GM23248 (cell line): ENCODE measurements around the gene RBMS3. TPM values are rescaled to one million over a fixed set of nuclear protein-coding genes. Genes with fewer than 3 reads are reported as not detected.
"Not testable (repeated sequence)": the region's sequence is repeated elsewhere in the genome, so short reads cannot be mapped to it uniquely, and the experiment has no call there.

Experiments
- DNase-seq: peaks from one replicate; pipeline ENCODE4 v3.0.0-alpha.2; 2015
- H2AFZ ChIP-seq: fragments of 200-600 bp; sonication (generic); 2 replicates; pipeline ENCODE4 v1.6.1; 2016; ENCODE audit warnings: antibody characterized with exemption
- H3F3A ChIP-seq: fragments of 200-600 bp; sonication (generic); 2 replicates; pipeline ENCODE4 v1.6.1; 2016; ENCODE audit warnings: mild to moderate bottlenecking, antibody characterized with exemption, mixed run types; ENCODE audit not compliant: insufficient read depth
- H3K27ac ChIP-seq: fragments of 200-600 bp; sonication (generic); 2 replicates; pipeline ENCODE4 v1.5.1; 2016; ENCODE audit warnings: mild to moderate bottlenecking
- H3K27me3 ChIP-seq: fragments of 200-600 bp; sonication (generic); replicated peaks from 2 replicates; pipeline ENCODE4 v1.6.1; 2016; ENCODE audit warnings: mild to moderate bottlenecking; ENCODE audit not compliant: insufficient read depth
- H3K36me3 ChIP-seq: fragments of 200-600 bp; sonication (generic); 2 replicates; pipeline ENCODE4 v1.6.1; 2016; ENCODE audit warnings: low read depth, mild to moderate bottlenecking
- H3K4me1 ChIP-seq: fragments of 200-600 bp; sonication (generic); 2 replicates; pipeline ENCODE4 v1.6.1; 2016; ENCODE audit warnings: mild to moderate bottlenecking; ENCODE audit not compliant: insufficient read depth
- H3K4me2 ChIP-seq: fragments of 200-600 bp; sonication (generic); one replicate; pipeline ENCODE4 v1.6.1; 2016; ENCODE audit warnings: mild to moderate bottlenecking; ENCODE audit not compliant: unreplicated experiment
- H3K4me3 ChIP-seq: fragments of 200-600 bp; sonication (generic); 2 replicates; pipeline ENCODE4 v1.5.1; 2016; ENCODE audit warnings: mild to moderate bottlenecking
- H3K79me2 ChIP-seq: fragments of 200-600 bp; sonication (generic); 2 replicates; pipeline ENCODE4 v1.6.1; 2016; ENCODE audit warnings: mild to moderate bottlenecking; ENCODE audit not compliant: insufficient read depth
- H3K9ac ChIP-seq: fragments of 200-600 bp; sonication (generic); 2 replicates; pipeline ENCODE4 v1.6.1; 2016; ENCODE audit warnings: mild to moderate bottlenecking
- H3K9me2 ChIP-seq: fragments of 200-600 bp; sonication (generic); 2 replicates; pipeline ENCODE4 v1.6.1; 2016; ENCODE audit warnings: mixed run types, mild to moderate bottlenecking, moderate library complexity; ENCODE audit not compliant: insufficient read depth
- H3K9me3 ChIP-seq: fragments of 200-600 bp; sonication (generic); one replicate; pipeline ENCODE4 v1.6.1; 2017; ENCODE audit warnings: low read depth
- H4K20me1 ChIP-seq: fragments of 200-600 bp; sonication (generic); 2 replicates; pipeline ENCODE4 v1.6.0; 2016; ENCODE audit not compliant: insufficient read depth
- EZH2 ChIP-seq: fragments of 200-600 bp; sonication (generic); IDR thresholded peaks from 2 replicates; pipeline ENCODE4 v1.6.1; 2018; ENCODE audit warnings: antibody characterized with exemption, mild to moderate bottlenecking; ENCODE audit not compliant: insufficient read depth, poor library complexity, severe bottlenecking
- EZH2phosphoT487 ChIP-seq: fragments of 200-600 bp; sonication (generic); IDR thresholded peaks from 2 replicates; pipeline ENCODE4 v1.6.1; 2018; ENCODE audit warnings: antibody characterized with exemption, moderate library complexity, mild to moderate bottlenecking, low read depth; ENCODE audit not compliant: insufficient read depth
- WGBS, 2 experiments: methylation state at CpG; one replicate each; pipeline ENCODE4 v1.1.6; 2015 to 2017; ENCODE audit warnings: low lambda C conversion rate in 2 of 2, low coverage in 1 of 2; ENCODE audit errors: missing lambda C conversion rate in 2 of 2; 5-methylcytosine and 5-hydroxymethylcytosine counted together
- in situ Hi-C: fragments of 300-500 bp; cut with MboI; formaldehyde crosslinking; loops from 2 replicates; pipeline ENCODE4 v1.15.0; 2020
- polyA plus RNA-seq: library from polyadenylated mRNA; unstranded; fragments of >200 nt; fragmentation: Nextera tagmentation; extraction: Ambion mirVana; gene quantifications from 2 replicates; pipeline ENCODE4 v1.2.1, GENCODE V29; 2016
- total RNA-seq: library from RNA; depleted of rRNA; stranded (reverse); fragments of >200 nt; shearing (Covaris generic); gene quantifications from 2 replicates; pipeline ENCODE4 v1.2.3, GENCODE V29; 2014

RBMS3 gene
- total and polyA plus RNA-seq, 2 experiments from 2014 or later = 40.0 to 94.3 TPM

DNA sequence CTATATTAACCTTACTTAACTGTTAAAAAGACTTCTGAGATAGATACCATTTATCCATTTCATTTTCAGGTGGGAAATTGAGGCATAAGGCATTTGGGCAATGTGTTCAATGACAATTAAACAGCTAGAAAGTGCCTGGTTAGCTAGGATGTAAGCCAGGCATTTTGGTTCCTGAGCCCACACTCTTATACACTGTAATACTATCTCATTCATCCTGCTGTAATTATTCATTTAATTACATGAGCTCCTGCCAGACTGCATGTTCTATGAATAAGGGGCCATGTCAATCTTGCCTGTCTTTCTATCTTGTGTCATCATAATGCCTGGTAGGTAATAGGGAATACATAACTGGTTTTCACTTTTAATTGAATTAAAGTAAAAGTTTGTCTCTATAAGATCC, 74.0 kb downstream of the RBMS3 start:
- in situ Hi-C loops = no loop called here
- Histone ChIP-seq H3K27me3 (no peaks in the 10 kb centered on the region), H3K9me2 (no peaks in the 10 kb centered on the region), H3K36me3 (no peaks in the 10 kb centered on the region), H3K4me2 (no peak overlapping the region), H3K9ac (no peak overlapping the region), H3K9me3 (no peaks in the 10 kb centered on the region), H3K4me1 (peaks cover 5% of the 10 kb centered on the region; the same call in 1 of the 2 replicates), H4K20me1 (peaks cover 3% of the 10 kb centered on the region; the same call in 1 of the 2 replicates), H2AFZ (no peak overlapping the region), H3K27ac (no peak overlapping the region), H3F3A (no peaks in the 10 kb centered on the region), H3K79me2 (peaks cover 100% of the 10 kb centered on the region), H3K4me3 (no peak overlapping the region)
- TF ChIP-seq EZH2phosphoT487 (no peak), EZH2 (no peak)
- no peak for DNase-seq

DNA sequence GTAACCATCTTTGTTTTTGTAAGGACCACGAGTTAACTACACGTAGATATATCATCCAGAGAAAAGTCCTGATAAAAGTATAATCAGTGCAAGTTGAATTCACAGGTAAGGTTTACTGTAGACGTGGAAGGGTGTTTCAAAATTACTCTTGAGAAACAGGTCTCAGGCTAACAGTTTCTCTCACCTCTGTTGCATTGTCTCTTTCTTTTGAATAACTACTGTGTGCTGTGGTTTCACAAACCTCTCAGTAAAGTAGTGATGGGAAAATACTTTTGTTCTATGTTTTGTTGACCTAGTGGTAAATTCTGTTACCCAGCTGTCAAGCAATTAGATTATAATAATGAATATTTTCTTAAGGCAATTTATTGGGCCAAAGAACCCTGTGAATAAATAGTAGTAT, 75.2 kb downstream of the RBMS3 start:
- Histone ChIP-seq H3F3A (peaks cover 8% of the 10 kb centered on the region; the same call in 1 of the 2 replicates), H3K4me1 (peaks cover 11% of the 10 kb centered on the region), H3K79me2 (peaks cover 100% of the 10 kb centered on the region), H3K27me3 (no peaks in the 10 kb centered on the region), H3K9me3 (no peaks in the 10 kb centered on the region), H3K4me3 (no peak overlapping the region), H3K4me2 (no peak overlapping the region), H3K9me2 (no peaks in the 10 kb centered on the region), H3K36me3 (no peaks in the 10 kb centered on the region), H3K9ac (no peak overlapping the region), H4K20me1 (peaks cover 3% of the 10 kb centered on the region; the same call in 1 of the 2 replicates), H3K27ac (no peak overlapping the region), H2AFZ (no peak overlapping the region)
- in situ Hi-C loops = no loop called here
- WGBS, 2 experiments = 96% methylated on average over 3 of the region's 3 CpGs
- DNase-seq = no peak
- TF ChIP-seq EZH2phosphoT487 = no peak
- TF ChIP-seq EZH2 = no peak

DNA sequence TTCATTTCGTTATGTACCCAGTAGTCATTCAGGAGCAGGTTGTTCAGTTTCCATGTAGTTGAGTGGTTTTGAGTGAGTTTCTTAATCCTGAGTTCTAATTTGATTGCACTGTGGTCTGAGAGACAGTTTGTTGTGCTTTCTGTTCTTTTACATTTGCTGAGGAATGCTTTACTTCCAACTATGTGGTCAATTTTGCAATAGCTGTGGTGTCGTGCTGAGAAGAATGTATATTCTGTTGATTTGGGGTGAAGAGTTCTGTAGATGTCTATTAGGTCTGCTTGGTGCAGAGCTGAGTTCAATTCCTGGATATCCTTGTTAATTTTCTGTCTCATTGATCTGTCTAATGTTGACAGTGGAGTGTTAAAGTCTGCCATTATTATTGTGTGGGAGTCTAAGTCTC, 79.4 kb downstream of the RBMS3 start:
- WGBS, 2 experiments = 57% methylated on average over 2 of the region's 2 CpGs
- H3K9ac ChIP-seq, H3K27ac ChIP-seq, DNase-seq, H3K27me3 ChIP-seq, H4K20me1 ChIP-seq, H3K4me1 ChIP-seq, H2AFZ ChIP-seq, H3K36me3 ChIP-seq, in situ Hi-C loops, H3K4me3 ChIP-seq, H3F3A ChIP-seq, H3K4me2 ChIP-seq, H3K9me2 ChIP-seq, H3K9me3 ChIP-seq: not testable (repeated sequence)
- H3K79me2 ChIP-seq = peaks cover 100% of the 10 kb centered on the region

DNA sequence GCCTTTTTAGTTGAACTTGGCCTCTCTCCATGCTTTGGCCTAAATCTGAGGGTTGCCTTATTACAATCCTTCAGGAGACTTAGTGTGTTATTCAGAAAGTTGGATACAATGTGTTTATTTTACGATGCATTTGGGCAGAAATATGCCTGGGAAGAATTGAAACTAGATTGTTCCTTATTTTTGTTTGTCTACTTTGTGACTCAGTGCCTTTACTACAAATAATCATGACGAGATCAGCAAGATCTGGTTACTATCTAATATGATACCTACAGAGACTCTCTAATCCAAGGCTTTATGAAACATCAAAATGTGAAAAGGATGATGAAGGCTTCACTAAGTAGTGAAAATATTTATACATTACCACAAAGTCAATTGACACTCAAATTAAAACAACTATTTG, 82.2 kb downstream of the RBMS3 start:
- no peaks in the 10 kb centered on the region for H3K36me3 ChIP-seq
- H2AFZ ChIP-seq = no peak overlapping the region
- TF ChIP-seq EZH2 = no peak
- TF ChIP-seq EZH2phosphoT487 = no peak
- H3K27me3 ChIP-seq = no peaks in the 10 kb centered on the region
- H3K4me2 ChIP-seq = no peak overlapping the region
- H3K9ac ChIP-seq = no peak overlapping the region
- H4K20me1 ChIP-seq = peaks cover 11% of the 10 kb centered on the region; the same call in 1 of the 2 replicates
- H3K9me3 ChIP-seq = no peaks in the 10 kb centered on the region
- no peak overlapping the region for H3K4me3 ChIP-seq
- no peaks in the 10 kb centered on the region for H3K9me2 ChIP-seq
- peaks cover 100% of the 10 kb centered on the region for H3K79me2 ChIP-seq
- no peak overlapping the region for H3K27ac ChIP-seq
- in situ Hi-C loops = no loop called here
- no peak for DNase-seq
- 90 to 95% methylated on average over 2 of the region's 2 CpGs for whole genome bisulfite sequencing, 2 experiments
- peaks cover 8% of the 10 kb centered on the region for H3F3A ChIP-seq
- peaks cover 6% of the 10 kb centered on the region for H3K4me1 ChIP-seq

DNA sequence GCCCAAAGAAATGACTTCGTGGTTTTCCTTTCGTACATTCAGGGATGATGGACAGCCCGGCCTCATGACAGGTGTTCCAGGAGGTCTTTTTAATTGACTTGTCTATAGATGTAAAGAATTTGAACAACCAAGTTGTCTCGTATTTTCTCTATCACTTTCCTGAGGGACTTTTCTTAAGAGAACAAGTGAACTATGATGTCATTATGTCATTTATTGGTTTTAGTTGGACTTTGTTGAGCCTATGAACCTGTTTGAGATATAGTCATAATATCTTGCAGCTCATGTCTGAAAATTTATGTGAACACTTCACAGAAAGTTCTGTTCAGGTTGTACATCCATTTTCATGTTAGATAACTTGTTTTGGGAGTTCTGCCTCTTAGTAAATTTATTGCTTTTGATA, 89.2 kb downstream of the RBMS3 start:
- in situ Hi-C loops = no loop called here
- Histone ChIP-seq H3K4me1 (peaks cover 24% of the 10 kb centered on the region), H3K4me2 (no peak overlapping the region), H2AFZ (no peak overlapping the region), H4K20me1 (peaks cover 35% of the 10 kb centered on the region), H3K9me2 (no peaks in the 10 kb centered on the region), H3K9ac (no peak overlapping the region), H3K27ac (no peak overlapping the region), H3K9me3 (no peaks in the 10 kb centered on the region), H3K36me3 (no peaks in the 10 kb centered on the region), H3F3A (peaks cover 20% of the 10 kb centered on the region), H3K27me3 (no peaks in the 10 kb centered on the region), H3K79me2 (peaks cover 100% of the 10 kb centered on the region), H3K4me3 (no peak overlapping the region)
- WGBS, 2 experiments = 98 to 99% methylated on average over 4 of the region's 4 CpGs
- no peak for TF ChIP-seq EZH2phosphoT487
- TF ChIP-seq EZH2 = no peak
- DNase-seq = no peak
